HepG2 (cell line): ENCODE data around the gene ZFAND2B. TPM values are rescaled to one million over a fixed set of nuclear protein-coding genes. Genes with fewer than 3 reads are reported as not detected.

Experiments used
- BRCA1 ChIP-seq: sonication (generic); formaldehyde crosslinking; IDR thresholded peaks from 2 replicates; pipeline ENCODE4 v1.4.0; 2020; ENCODE audit warnings: missing genetic modification reagents
- KAT2B ChIP-seq: fragments of 150-350 bp; IDR thresholded peaks from 2 replicates; pipeline ENCODE4 v1.6.1; 2014; ENCODE audit warnings: low read depth, low read length, borderline replicate concordance
- KAT7 ChIP-seq: IDR thresholded peaks from 2 replicates; pipeline ENCODE4 v1.6.1; 2018; ENCODE audit warnings: borderline replicate concordance, missing compliant biosample characterization
- KDM1A ChIP-seq: IDR thresholded peaks from 2 replicates; pipeline ENCODE4 v1.6.1; 2016; ENCODE audit warnings: missing compliant biosample characterization
- KLF11 ChIP-seq: IDR thresholded peaks from 2 replicates; pipeline ENCODE4 v1.6.1; 2016; ENCODE audit warnings: missing compliant biosample characterization
- KLF13 ChIP-seq: sonication (generic); formaldehyde crosslinking; IDR thresholded peaks from 2 replicates; pipeline ENCODE4 v1.4.0; 2020; ENCODE audit warnings: mild to moderate bottlenecking, missing genetic modification reagents
- NFE2L1 ChIP-seq: sonication (generic); formaldehyde crosslinking; IDR thresholded peaks from 2 replicates; pipeline ENCODE4 v1.4.0; 2020; ENCODE audit warnings: missing genetic modification reagents, mild to moderate bottlenecking, borderline replicate concordance
- NFKBIZ ChIP-seq: IDR thresholded peaks from 2 replicates; pipeline ENCODE4 v1.6.1; 2018; ENCODE audit warnings: missing genetic modification reagents, missing compliant biosample characterization
- PRMT3 ChIP-seq: sonication (generic); formaldehyde crosslinking; IDR thresholded peaks from 2 replicates; pipeline ENCODE4 v1.8.1; 2022; ENCODE audit warnings: low read depth, mild to moderate bottlenecking, moderate library complexity, missing genetic modification reagents, borderline replicate concordance
- RBAK ChIP-seq: sonication (generic); formaldehyde crosslinking; IDR thresholded peaks from 2 replicates; pipeline ENCODE4 v1.5.1; 2020; ENCODE audit warnings: mild to moderate bottlenecking, missing genetic modification reagents
- RERE ChIP-seq: IDR thresholded peaks from 2 replicates; pipeline ENCODE4 v1.6.1; 2016; ENCODE audit warnings: low read depth, missing genetic modification reagents, missing compliant biosample characterization
- RORA ChIP-seq: sonication (generic); formaldehyde crosslinking; IDR thresholded peaks from 2 replicates; pipeline ENCODE4 v1.5.0; 2020; ENCODE audit warnings: mild to moderate bottlenecking, missing genetic modification reagents, moderate library complexity
- RXRB ChIP-seq: IDR thresholded peaks from 2 replicates; pipeline ENCODE4 v1.6.1; 2016; ENCODE audit warnings: borderline replicate concordance, missing genetic modification reagents, missing compliant biosample characterization
- SNAPC5 ChIP-seq: sonication (generic); formaldehyde crosslinking; IDR thresholded peaks from 2 replicates; pipeline ENCODE4 v1.8.1; 2023; ENCODE audit warnings: mild to moderate bottlenecking, missing genetic modification reagents, borderline replicate concordance
- SOX6 ChIP-seq, 2 experiments: fragments of 450-650 bp in 1 of 2; sonication (generic) in 1 of 2; formaldehyde crosslinking in 1 of 2; IDR thresholded peaks; 2 replicates each; pipeline versions ENCODE4 v1.4.0 to v1.6.1; 2017 to 2020; ENCODE audit warnings: antibody characterized with exemption in 1 of 2, mild to moderate bottlenecking in 1 of 2, missing genetic modification reagents in 1 of 2
- ZFYVE20 ChIP-seq: sonication (generic); formaldehyde crosslinking; IDR thresholded peaks from 2 replicates; pipeline ENCODE4 v1.8.0; 2023; ENCODE audit warnings: low read depth, mild to moderate bottlenecking, moderate library complexity, missing genetic modification reagents, borderline replicate concordance
- ZNF20 ChIP-seq: sonication (generic); formaldehyde crosslinking; IDR thresholded peaks from 2 replicates; pipeline ENCODE4 v1.4.0; 2020; ENCODE audit warnings: mild to moderate bottlenecking, moderate library complexity, missing genetic modification reagents
- ZNF225 ChIP-seq: sonication (generic); formaldehyde crosslinking; IDR thresholded peaks from 2 replicates; pipeline ENCODE4 v1.4.0; 2020; ENCODE audit warnings: mild to moderate bottlenecking, missing genetic modification reagents
- ZNF547 ChIP-seq: sonication (generic); formaldehyde crosslinking; IDR thresholded peaks from 2 replicates; pipeline ENCODE4 v1.5.1; 2020; ENCODE audit warnings: mild to moderate bottlenecking, missing genetic modification reagents
- ZNF570 ChIP-seq: sonication (generic); formaldehyde crosslinking; IDR thresholded peaks from 2 replicates; pipeline ENCODE4 v1.4.0; 2020; ENCODE audit warnings: mild to moderate bottlenecking, missing genetic modification reagents, borderline replicate concordance
- ZNF740 ChIP-seq: sonication (generic); formaldehyde crosslinking; IDR thresholded peaks from 2 replicates; pipeline ENCODE4 v1.4.0; 2020; ENCODE audit warnings: missing genetic modification reagents
- ZNF839 ChIP-seq: sonication (generic); formaldehyde crosslinking; IDR thresholded peaks from 2 replicates; pipeline ENCODE4 v1.4.0; 2020; ENCODE audit warnings: missing genetic modification reagents, mild to moderate bottlenecking, borderline replicate concordance
- ZNF891 ChIP-seq: sonication (generic); formaldehyde crosslinking; IDR thresholded peaks from 2 replicates; pipeline ENCODE4 v1.5.0; 2020; ENCODE audit warnings: mild to moderate bottlenecking, missing genetic modification reagents
- polyA plus RNA-seq, 8 experiments: library from polyadenylated mRNA; depleted of rRNA in 3 of 8; stranded (reverse) in 7 of 8; unstranded in 1 of 8; fragments of >200 nt; fragmentation: Illumina TruSeq in 4 of 8; extraction: Trizol in 4 of 8; gene quantifications; 2 replicates each; pipeline versions ENCODE4 v1.2.1 to v1.2.3, GENCODE V29; 2011 to 2016; ENCODE audit warnings: low read depth in 4 of 8, missing spikeins in 1 of 8, mixed read lengths in 1 of 8; ENCODE audit not compliant: insufficient read depth in 1 of 8
- total RNA-seq, 5 experiments: library from RNA; depleted of rRNA; stranded (reverse); fragments of >200 nt; fragmentation: Illumina TruSeq; extraction: Trizol; gene quantifications; 2 replicates each; pipeline ENCODE4 v1.2.3, GENCODE V29; 2016; ENCODE audit warnings: low read depth in 1 of 5

The ZFAND2B gene
- total and polyA plus RNA-seq, 2 of the 13 experiments (the other 11 are each of a cell fraction or from before 2014, with no cell fraction given): 53.3 to 115 TPM

- TF ChIP-seq RORA (CRISPR knock-in tag) (no peak), RBAK (CRISPR knock-in tag) (no peak), ZNF891 (CRISPR knock-in tag) (peak; percentile 87; the same call in 1 of the 2 replicates), ZFYVE20 (CRISPR knock-in tag) (peak; percentile 88; the same call in 1 of the 2 replicates), ZNF547 (CRISPR knock-in tag) (peak; percentile 96), KAT2B (no peak), KLF11 (CRISPR knock-in tag) (peak; percentile 67; the same call in 1 of the 2 replicates), ZNF839 (no peak), KDM1A (CRISPR knock-in tag) (no peak; the same call in 1 of the 2 replicates), ZNF740 (CRISPR knock-in tag) (no peak; the same call in 1 of the 2 replicates), ZNF225 (CRISPR knock-in tag) (peak; percentile 86; the same call in 1 of the 2 replicates), ZNF20 (CRISPR knock-in tag) (peak; percentile 97; the same call in 1 of the 2 replicates), NFE2L1 (CRISPR knock-in tag) (peak; percentile 72), ZNF570 (no peak), PRMT3 (CRISPR knock-in tag) (peak; percentile 97), RXRB (CRISPR knock-in tag) (peak; percentile 66; the same call in 1 of the 2 replicates), SOX6 (IDR thresholded peaks at IDR 0.05) (no peak), SOX6 (CRISPR knock-in tag; IDR thresholded peaks at IDR 0.05) (peak; percentile 78), KAT7 (CRISPR knock-in tag) (peak; percentile 97), BRCA1 (peak; percentile 92), SNAPC5 (CRISPR knock-in tag) (peak; percentile 51), KLF13 (CRISPR knock-in tag) (peak; percentile 73), NFKBIZ (CRISPR knock-in tag) (no peak), RERE (CRISPR knock-in tag) (peak; percentile 30; the same call in 1 of the 2 replicates)
These were observed 12.4 kb downstream of the ZFAND2B start, which contains the start of gene ABCB6 (continued) for GRCh38 chr2:219218732-219219701.
